GM21390 (cell line): Measurements from ENCODE around the gene CREBZF.
"Not testable (repeated sequence)": the region's sequence is repeated elsewhere in the genome, so short reads cannot be mapped to it uniquely, and the experiment has no call there.

Experiments
- ATAC-seq: cut with Tn5 transposase; IDR thresholded peaks from one replicate; pipeline ENCODE4 v1.9.1; 2021; ENCODE audit not compliant: unreplicated experiment

The CREBZF gene

GRCh38 chr11:85627332-85627997 lies 37.5 kb downstream of the CREBZF start, which contains the start of gene DLG2:
TSS of gene DLG2 (minus strand) at chr11:85627344.
- ATAC-seq, result no peak

- no peak for ATAC-seq
Measured at GRCh38 chr11:85626496-85626895, 38.4 kb downstream of the CREBZF start.

GRCh38 chr11:85620256-85620655 lies 44.7 kb downstream of the CREBZF start:
- no peak for ATAC-seq

GRCh38 chr11:85619499-85619898 lies 45.4 kb downstream of the CREBZF start:
- no peak for ATAC-seq

GRCh38 chr11:85611643-85612042 lies 53.3 kb downstream of the CREBZF start:
- ATAC-seq, result not testable (repeated sequence)
